ENCODE data around the gene TRMO.

Gene TRMO

GRCh38 chr9:97921959-97922724 lies at the start of gene TRMO:
Gene TRMO (minus strand): TSS chr9:97922500. CDS start chr9:97922493, 7 bp downstream.
- peaks cover 52% of the 10 kb centered on the region for H3K27me3 Mint-ChIP-seq (ENCODE audit: low read depth, poor library complexity)
- H3K9me3 Mint-ChIP-seq = no peaks in the 10 kb centered on the region
- peaks cover 12% of the 10 kb centered on the region for H3K4me1 Mint-ChIP-seq
- peak within 1 kb of the TSS; percentile 91 for H3K4me3 Mint-ChIP-seq
- DNase-seq = peak; percentile 98
- peaks cover 6% of the 10 kb centered on the region for H3K36me3 Mint-ChIP-seq (ENCODE audit: low read depth)
- TF ChIP-seq CTCF (IDR thresholded peaks at IDR 0.05) = peak; percentile 58
- peak within 1 kb of the TSS; percentile 99 for H3K27ac Mint-ChIP-seq

GRCh38 chr9:97970165-97970564 lies 47.9 kb upstream of the TRMO start:
- Mint-ChIP-seq H3K27me3 (ENCODE audit: low read depth, poor library complexity) (peaks cover 71% of the 10 kb centered on the region), H3K4me3 (no peak overlapping the region), H3K36me3 (ENCODE audit: low read depth) (peaks cover 2% of the 10 kb centered on the region), H3K27ac (no peak overlapping the region), H3K9me3 (peaks cover 8% of the 10 kb centered on the region), H3K4me1 (peaks cover 5% of the 10 kb centered on the region)
- no peak for DNase-seq
- no peak for TF ChIP-seq CTCF (IDR thresholded peaks at IDR 0.05)

- Mint-ChIP-seq H3K36me3 (ENCODE audit: low read depth) (no peaks in the 10 kb centered on the region), H3K4me3 (no peak overlapping the region), H3K27me3 (ENCODE audit: low read depth, poor library complexity) (peaks cover 64% of the 10 kb centered on the region), H3K9me3 (peaks cover 3% of the 10 kb centered on the region), H3K4me1 (peaks cover 5% of the 10 kb centered on the region), H3K27ac (no peak overlapping the region)
- TF ChIP-seq CTCF (IDR thresholded peaks at IDR 0.05) = no peak
- DNase-seq = no peak
Observed at GRCh38 chr9:97969014-97969413, 46.7 kb upstream of the TRMO start.

- peaks cover 48% of the 10 kb centered on the region for H3K27me3 Mint-ChIP-seq (ENCODE audit: low read depth, poor library complexity)
- no peak for DNase-seq
- peaks cover 5% of the 10 kb centered on the region for H3K4me1 Mint-ChIP-seq
- H3K4me3 Mint-ChIP-seq = no peak overlapping the region
- H3K9me3 Mint-ChIP-seq = no peaks in the 10 kb centered on the region
- no peak overlapping the region for H3K27ac Mint-ChIP-seq
- no peak for TF ChIP-seq CTCF (IDR thresholded peaks at IDR 0.05)
- no peaks in the 10 kb centered on the region for H3K36me3 Mint-ChIP-seq (ENCODE audit: low read depth)
Observed at GRCh38 chr9:97966493-97966892, 44.2 kb upstream of the TRMO start.

GRCh38 chr9:97964901-97965300 lies 42.6 kb upstream of the TRMO start:
- H3K4me3 Mint-ChIP-seq = no peak overlapping the region
- DNase-seq = no peak
- no peaks in the 10 kb centered on the region for H3K36me3 Mint-ChIP-seq (ENCODE audit: low read depth)
- TF ChIP-seq CTCF (IDR thresholded peaks at IDR 0.05) = no peak
- H3K27ac Mint-ChIP-seq = no peak overlapping the region
- H3K4me1 Mint-ChIP-seq = no peaks in the 10 kb centered on the region
- peaks cover 39% of the 10 kb centered on the region for H3K27me3 Mint-ChIP-seq (ENCODE audit: low read depth, poor library complexity)
- no peaks in the 10 kb centered on the region for H3K9me3 Mint-ChIP-seq

GRCh38 chr9:97963232-97963631 lies 40.9 kb upstream of the TRMO start:
- H3K4me1 Mint-ChIP-seq = no peaks in the 10 kb centered on the region

More at GRCh38 chr9:97963232-97963631, 40.9 kb upstream of the TRMO start:
- no peak for TF ChIP-seq CTCF (IDR thresholded peaks at IDR 0.05)
- Mint-ChIP-seq H3K4me3 (no peak overlapping the region), H3K36me3 (ENCODE audit: low read depth) (no peaks in the 10 kb centered on the region), H3K9me3 (no peaks in the 10 kb centered on the region), H3K27me3 (ENCODE audit: low read depth, poor library complexity) (peaks cover 35% of the 10 kb centered on the region), H3K27ac (no peak overlapping the region)
- no peak for DNase-seq
